ENCODE results near the gene ACSBG1. TPM values are rescaled to one million over a fixed set of nuclear protein-coding genes. Genes with fewer than 3 reads are reported as not detected.
A peak's percentile ranks its signal among the peaks of the same experiment; 100 is the strongest.
"Not testable (repeated sequence)": the region's sequence is repeated elsewhere in the genome, so short reads cannot be mapped to it uniquely, and the experiment has no call there.

ACSBG1 gene
- total RNA-seq, 1 donor from 2014 or later: not detected

GRCh38 chr15:78255421-78256043, 21.2 kb upstream of the ACSBG1 start:
- intact Hi-C loops (cut with DNase I): no loop called here
- DNase-seq (ENCODE audit: low spot score): no peak

- peak; percentile 71 for DNase-seq (ENCODE audit: low spot score)
- intact Hi-C loops (cut with DNase I): no loop called here
Observed at GRCh38 chr15:78251136-78251535, 16.8 kb upstream of the ACSBG1 start.

GRCh38 chr15:78249131-78249530, 14.8 kb upstream of the ACSBG1 start:
- DNase-seq (ENCODE audit: low spot score): no peak
- intact Hi-C loops (cut with DNase I): no loop called here

- intact Hi-C loops (cut with DNase I): no loop called here
- DNase-seq (ENCODE audit: low spot score): no peak
Observed at GRCh38 chr15:78247911-78248310, 13.5 kb upstream of the ACSBG1 start.

GRCh38 chr15:78245976-78246620, 11.7 kb upstream of the ACSBG1 start:
- DNase-seq (ENCODE audit: low spot score); intact Hi-C loops (cut with DNase I): not testable (repeated sequence)

GRCh38 chr15:78245392-78245791, 11.0 kb upstream of the ACSBG1 start:
- DNase-seq (ENCODE audit: low spot score); intact Hi-C loops (cut with DNase I): not testable (repeated sequence)

GRCh38 chr15:78244893-78245292, 10.5 kb upstream of the ACSBG1 start:
- DNase-seq (ENCODE audit: low spot score): no peak
- intact Hi-C loops (cut with DNase I): loop anchor here (5.0 kb wide), 2 partner anchors 48 to 288 kb away; no protein-coding TSS in a partner anchor

GRCh38 chr15:78244101-78244500, 9.7 kb upstream of the ACSBG1 start:
- intact Hi-C loops (cut with DNase I): loop anchor here (5.0 kb wide), 2 partner anchors 47 to 287 kb away; no protein-coding TSS in a partner anchor
- no peak for DNase-seq (ENCODE audit: low spot score)

GRCh38 chr15:78243491-78243941, 9.2 kb upstream of the ACSBG1 start:
- no peak for DNase-seq (ENCODE audit: low spot score)
- intact Hi-C loops (cut with DNase I): loop anchor here (5.0 kb wide), 2 partner anchors 46 to 286 kb away; no protein-coding TSS in a partner anchor

- DNase-seq (ENCODE audit: low spot score): no peak
- intact Hi-C loops (cut with DNase I): loop anchor here (5.0 kb wide), 2 partner anchors 46 to 286 kb away; no protein-coding TSS in a partner anchor
Observed at GRCh38 chr15:78243058-78243457, 8.7 kb upstream of the ACSBG1 start.

- no peak for DNase-seq (ENCODE audit: low spot score)
- intact Hi-C loops (cut with DNase I): loop anchor here (5.0 kb wide), 2 partner anchors 45 to 285 kb away; no protein-coding TSS in a partner anchor
Observed at GRCh38 chr15:78242128-78242527, 7.8 kb upstream of the ACSBG1 start.

GRCh38 chr15:78241017-78241416, 6.7 kb upstream of the ACSBG1 start:
- DNase-seq (ENCODE audit: low spot score): peak; percentile 90
- intact Hi-C loops (cut with DNase I): loop anchor here (2.0 to 5.0 kb wide), 3 partner anchors 44 to 284 kb away; no protein-coding TSS in a partner anchor

GRCh38 chr15:78239811-78240210, 5.4 kb upstream of the ACSBG1 start:
- no peak for DNase-seq (ENCODE audit: low spot score)
- intact Hi-C loops (cut with DNase I): loop anchor here (2.0 to 5.0 kb wide), 4 partner anchors 43 to 283 kb away; no protein-coding TSS in a partner anchor

GRCh38 chr15:78237146-78237545, 2.8 kb upstream of the ACSBG1 start:
- intact Hi-C loops (cut with DNase I): no loop called here
- no peak for DNase-seq (ENCODE audit: low spot score)

- no peak for DNase-seq (ENCODE audit: low spot score)
- intact Hi-C loops (cut with DNase I): no loop called here
Observed at GRCh38 chr15:78236491-78236890, 2.1 kb upstream of the ACSBG1 start.

- intact Hi-C loops (cut with DNase I): no loop called here
- no peak for DNase-seq (ENCODE audit: low spot score)
Observed at GRCh38 chr15:78233496-78233895, 869 bp downstream of the ACSBG1 start.

- intact Hi-C loops (cut with DNase I): no loop called here
- DNase-seq (ENCODE audit: low spot score): no peak
Observed at GRCh38 chr15:78232951-78233350, 1.4 kb downstream of the ACSBG1 start.

- intact Hi-C loops (cut with DNase I): no loop called here
- DNase-seq (ENCODE audit: low spot score): no peak
Observed at GRCh38 chr15:78229431-78230406, 4.6 kb downstream of the ACSBG1 start.

GRCh38 chr15:78228356-78228996, 5.9 kb downstream of the ACSBG1 start:
- no peak for DNase-seq (ENCODE audit: low spot score)
- intact Hi-C loops (cut with DNase I): no loop called here

Measured in cardiac septum (tissue), 1 donor.